CD14-positive monocyte (primary cell): Measurements from ENCODE around the gene CLDN9. TPM values are rescaled to one million over a fixed set of nuclear protein-coding genes. Genes with fewer than 3 reads are reported as not detected.

Experiments used
- DNase-seq, 3 donors: peaks; one replicate each; pipeline ENCODE4 v3.0.0-alpha.2; 2011 to 2022
- H2AFZ ChIP-seq: 2 replicates; pipeline ENCODE4 v1.6.0; 2012; ENCODE audit warnings: mild to moderate bottlenecking, low read depth, low read length, inconsistent platforms; ENCODE audit not compliant: insufficient read depth, poor library complexity, severe bottlenecking
- H3K27ac ChIP-seq, 2 donors: 1 replicate in 1 of 2; 2 replicates in 1 of 2; pipeline ENCODE4 v1.5.1; 2012 to 2013; ENCODE audit warnings: low read length in 2 of 2, control low read depth in 1 of 2, inconsistent platforms in 1 of 2, low read depth in 1 of 2, mild to moderate bottlenecking in 1 of 2
- H3K27me3 ChIP-seq, 2 donors: one replicate each; pipeline versions ENCODE4 v1.6.0 to v1.6.1; 2011 to 2013; ENCODE audit warnings: low read length in 2 of 2; ENCODE audit not compliant: control insufficient read depth in 2 of 2, insufficient read depth in 2 of 2
- H3K36me3 ChIP-seq, 2 donors: replicated peaks in 1 of 2; 1 replicate in 1 of 2; 2 replicates in 1 of 2; pipeline versions ENCODE4 v1.5.1 to v1.6.1; 2012 to 2013; ENCODE audit warnings: low read length in 2 of 2, control low read depth in 1 of 2, inconsistent platforms in 1 of 2, mild to moderate bottlenecking in 1 of 2; ENCODE audit not compliant: insufficient read depth in 2 of 2, control insufficient read depth in 1 of 2
- H3K4me1 ChIP-seq, 2 donors: 1 replicate in 1 of 2; 2 replicates in 1 of 2; pipeline versions ENCODE4 v1.5.1 to v1.6.1; 2012 to 2013; ENCODE audit warnings: low read length in 2 of 2, control low read depth in 1 of 2, inconsistent platforms in 1 of 2, mild to moderate bottlenecking in 1 of 2, moderate library complexity in 1 of 2; ENCODE audit not compliant: insufficient read depth in 2 of 2, control insufficient read depth in 1 of 2
- H3K4me2 ChIP-seq: replicated peaks from 2 replicates; pipeline ENCODE3; 2012; ENCODE audit warnings: low read length, moderate library complexity, mild to moderate bottlenecking; ENCODE audit not compliant: poor library complexity, severe bottlenecking; ENCODE audit errors: extremely low read depth
- H3K4me3 ChIP-seq, 3 experiments: fragments of 200-600 bp in 1 of 3; sonication (generic) in 1 of 3; replicated peaks in 1 of 3; 1 replicate in 2 of 3; 2 replicates in 1 of 3; pipeline ENCODE4 v1.5.1; 2011 to 2013; ENCODE audit warnings: low read length in 3 of 3, mild to moderate bottlenecking in 3 of 3, control low read depth in 2 of 3, low read depth in 2 of 3, inconsistent platforms in 1 of 3, moderate library complexity in 1 of 3
- H3K79me2 ChIP-seq: 2 replicates; pipeline ENCODE4 v1.6.0; 2012; ENCODE audit warnings: mild to moderate bottlenecking, control low read depth, inconsistent platforms, low read length, moderate library complexity; ENCODE audit not compliant: insufficient read depth
- H3K9ac ChIP-seq: 2 replicates; pipeline ENCODE4 v1.6.0; 2017; ENCODE audit warnings: low read length, mild to moderate bottlenecking; ENCODE audit not compliant: insufficient read depth, poor library complexity, severe bottlenecking
- H3K9me3 ChIP-seq, 2 donors: replicated peaks in 1 of 2; 1 replicate in 1 of 2; 2 replicates in 1 of 2; pipeline versions ENCODE4 v1.5.1 to v1.6.1; 2012 to 2013; ENCODE audit warnings: low read length in 2 of 2, control low read depth in 1 of 2; ENCODE audit not compliant: control insufficient read depth in 1 of 2, insufficient read depth in 1 of 2
- H4K20me1 ChIP-seq: 2 replicates; pipeline ENCODE4 v1.6.0; 2012; ENCODE audit warnings: mild to moderate bottlenecking, low read length, control low read depth, moderate library complexity; ENCODE audit not compliant: insufficient read depth
- H3K27ac Mint-ChIP-seq, 7 donors: one replicate each; pipeline ENCODE4 v1.8.0; 2020; ENCODE audit warnings: mild to moderate bottlenecking in 7 of 7, mixed read lengths in 7 of 7, moderate library complexity in 6 of 7, inconsistent platforms in 2 of 7
- H3K27me3 Mint-ChIP-seq, 3 donors: one replicate each; pipeline ENCODE4 v1.8.0; 2021 to 2022; ENCODE audit warnings: low read depth in 3 of 3, mild to moderate bottlenecking in 3 of 3, mixed read lengths in 3 of 3, moderate library complexity in 3 of 3, inconsistent platforms in 1 of 3
- H3K36me3 Mint-ChIP-seq, 2 donors: one replicate each; pipeline ENCODE4 v1.8.0; 2020; ENCODE audit warnings: mixed read lengths in 2 of 2, inconsistent platforms in 1 of 2, mild to moderate bottlenecking in 1 of 2
- H3K4me1 Mint-ChIP-seq: one replicate; pipeline ENCODE4 v1.8.0; 2020; ENCODE audit warnings: mild to moderate bottlenecking, mixed read lengths
- H3K4me3 Mint-ChIP-seq, 2 donors: one replicate each; pipeline ENCODE4 v1.8.0; 2020; ENCODE audit warnings: mild to moderate bottlenecking in 2 of 2, mixed read lengths in 2 of 2, moderate library complexity in 1 of 2
- H3K9me3 Mint-ChIP-seq, 7 donors: one replicate each; pipeline ENCODE4 v1.8.0; 2020 to 2022; ENCODE audit warnings: mixed read lengths in 7 of 7, mild to moderate bottlenecking in 6 of 7, moderate library complexity in 6 of 7, inconsistent platforms in 2 of 7
- CTCF ChIP-seq: fragments of 200-600 bp; IDR thresholded peaks from one replicate; pipeline ENCODE4 v1.8.0; 2022; ENCODE audit warnings: antibody characterized with exemption, mild to moderate bottlenecking
- WGBS: methylation state at CpG from one replicate; pipeline ENCODE4 v1.1.5; 2013; ENCODE audit warnings: missing lambda C conversion rate; ENCODE audit not compliant: insufficient coverage; 5-methylcytosine and 5-hydroxymethylcytosine counted together
- intact Hi-C, 2 donors: fragments of 100-400 bp; cut with micrococcal nuclease; formaldehyde crosslinking; loops; one replicate each; pipeline versions ENCODE4 v1.15.0 to v1.15.1; 2023
- polyA plus RNA-seq, 3 donors: library from polyadenylated mRNA; depleted of rRNA in 1 of 3; unstranded in 2 of 3; stranded (reverse) in 1 of 3; fragments of 300-500 nt in 2 of 3; fragments of >200 nt in 1 of 3; fragmentation: Illumina TruSeq in 2 of 3; gene quantifications; 1 replicate in 2 of 3; 2 replicates in 1 of 3; pipeline ENCODE4 v1.2.3, GENCODE V29; 2012 to 2021

Gene CLDN9
- polyA plus RNA-seq, 3 donors, result 2.1 TPM; not detected in 2

DNA sequence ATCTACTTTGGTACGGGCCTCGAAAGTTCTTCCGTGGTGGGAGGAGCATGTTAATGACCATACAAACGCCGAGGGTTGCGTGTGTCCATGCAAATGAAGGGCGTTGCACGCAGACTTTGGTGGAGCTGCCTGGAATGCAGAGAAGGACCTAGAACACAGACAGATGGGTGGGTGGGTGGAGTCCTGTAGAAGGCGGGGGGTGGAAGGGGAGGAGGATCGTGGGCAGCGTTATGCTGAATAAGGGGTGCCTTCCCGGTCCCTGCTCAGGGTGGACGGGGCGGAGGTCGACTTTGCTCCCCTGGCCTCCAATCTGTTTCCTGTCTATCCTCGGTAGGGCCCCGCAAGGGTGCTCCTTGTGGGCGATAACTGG lies 44.4 kb upstream of the CLDN9 start:
- Histone ChIP-seq H3K27me3 (peaks cover 17 to 50% of the 10 kb centered on the region in 2 donors), H3K36me3 (peaks cover 12 to 17% of the 10 kb centered on the region in 2 donors), H3K79me2 (peaks cover 23% of the 10 kb centered on the region), H4K20me1 (peaks cover 44% of the 10 kb centered on the region), H3K9me3 (peaks cover 0 to 8% of the 10 kb centered on the region in 2 donors), H3K27ac (peak overlapping the region in 1 of 2 donors; percentile 20), H3K4me3 (peak overlapping the region; percentile 31 to 95 (median 49)), H2AFZ (peak overlapping the region; percentile 91), H3K4me2 (peak overlapping the region; percentile 100), H3K9ac (peak overlapping the region; percentile 69), H3K4me1 (peaks cover 56 to 72% of the 10 kb centered on the region in 2 donors)
- WGBS, result 16% methylated on average over 15 of the region's 18 CpGs
- peaks cover 15 to 17% of the 10 kb centered on the region in 2 donors for H3K36me3 Mint-ChIP-seq
- intact Hi-C loops, result loop anchor here (2.0 to 5.0 kb wide), 2 partner anchors 14 to 54 kb away; partner anchors contain the start of genes HCFC1R1 (in 1 of the 2), THOC6 (in 1 of the 2) and TNFRSF12A (in 1 of the 2)
- peak overlapping the region; percentile 77 to 85 for H3K4me3 Mint-ChIP-seq
- no peak for TF ChIP-seq CTCF
- H3K4me1 Mint-ChIP-seq, result peaks cover 46% of the 10 kb centered on the region
- peak overlapping the region in 4 of 7 donors; percentile 24 to 83 (median 56) for H3K27ac Mint-ChIP-seq
- H3K9me3 Mint-ChIP-seq, result peaks cover 0 to 22% (median 7%) of the 10 kb centered on the region in 7 donors
- peaks cover 36 to 54% (median 40%) of the 10 kb centered on the region in 3 donors for H3K27me3 Mint-ChIP-seq
- peak; percentile 68 to 80 (median 73) for DNase-seq

- H3K4me1 Mint-ChIP-seq, result peaks cover 41% of the 10 kb centered on the region
Measured at GRCh38 chr16:2968738-2969544, 43.8 kb upstream of the CLDN9 start, which contains the start of gene PAQR4. PAQR4 (plus strand) TSS chr16:2969348; CDS start chr16:2969675, 327 bp downstream.

More at GRCh38 chr16:2968738-2969544, 43.8 kb upstream of the CLDN9 start, which contains the start of gene PAQR4:
- peaks cover 30 to 48% (median 34%) of the 10 kb centered on the region in 3 donors for H3K27me3 Mint-ChIP-seq
- DNase-seq, result peak; percentile 87 to 92 (median 87)
- Histone ChIP-seq H3K4me1 (peaks cover 50 to 66% of the 10 kb centered on the region in 2 donors), H3K4me3 (peak within 1 kb of the TSS; percentile 63 to 95 (median 63)), H3K9ac (peak within 1 kb of the TSS; percentile 69), H3K79me2 (peaks cover 23% of the 10 kb centered on the region), H4K20me1 (peaks cover 42% of the 10 kb centered on the region), H3K4me2 (peak within 1 kb of the TSS; percentile 100), H3K27me3 (peaks cover 17 to 44% of the 10 kb centered on the region in 2 donors), H3K27ac (peak within 1 kb of the TSS; percentile 20 to 53), H2AFZ (peak within 1 kb of the TSS; percentile 91), H3K9me3 (peaks cover 0 to 8% of the 10 kb centered on the region in 2 donors), H3K36me3 (peaks cover 16 to 20% of the 10 kb centered on the region in 2 donors)
- TF ChIP-seq CTCF, result no peak
- H3K27ac Mint-ChIP-seq, result peak within 1 kb of the TSS in 5 of 7 donors; percentile 24 to 83 (median 70)
- WGBS, result under 1% methylated on average over 98 of the region's 98 CpGs
- peak within 1 kb of the TSS; percentile 77 to 85 for H3K4me3 Mint-ChIP-seq
- peaks cover 0 to 18% (median 7%) of the 10 kb centered on the region in 7 donors for H3K9me3 Mint-ChIP-seq
- H3K36me3 Mint-ChIP-seq, result peaks cover 15 to 17% of the 10 kb centered on the region in 2 donors
- intact Hi-C loops, result loop anchor here (2.0 to 5.0 kb wide), 2 partner anchors 14 to 53 kb away; partner anchors contain the start of genes HCFC1R1 (in 1 of the 2), THOC6 (in 1 of the 2) and TNFRSF12A (in 1 of the 2)
